Hepatocyte (in vitro differentiated cells): ENCODE results near the gene ANKS3. TPM values are rescaled to one million over a fixed set of nuclear protein-coding genes. Genes with fewer than 3 reads are reported as not detected.

Experiments
- DNase-seq: peaks from one replicate; pipeline ENCODE4 v3.0.0-alpha.2; 2016; ENCODE audit warnings: low spot score
- H2AFZ ChIP-seq: fragments of 200-600 bp; sonication (generic); 2 replicates; pipeline ENCODE4 v1.6.0; 2016; ENCODE audit warnings: antibody characterized with exemption, mild to moderate bottlenecking
- H3K27ac ChIP-seq: fragments of 200-600 bp; sonication (generic); 2 replicates; pipeline ENCODE4 v1.5.1; 2016; ENCODE audit warnings: mild to moderate bottlenecking
- H3K27me3 ChIP-seq: fragments of 200-600 bp; sonication (generic); 2 replicates; pipeline ENCODE4 v1.6.1; 2016
- H3K36me3 ChIP-seq: fragments of 200-600 bp; sonication (generic); replicated peaks from 2 replicates; pipeline ENCODE4 v1.5.1; 2016; ENCODE audit warnings: low read depth; ENCODE audit not compliant: insufficient read depth
- H3K4me1 ChIP-seq: fragments of 200-600 bp; sonication (generic); 2 replicates; pipeline ENCODE4 v1.5.1; 2016; ENCODE audit warnings: mild to moderate bottlenecking, moderate library complexity; ENCODE audit not compliant: insufficient read depth
- H3K4me2 ChIP-seq: fragments of 200-600 bp; sonication (generic); 2 replicates; pipeline ENCODE4 v1.6.0; 2016
- H3K4me3 ChIP-seq: fragments of 200-600 bp; sonication (generic); 2 replicates; pipeline ENCODE4 v1.5.1; 2016; ENCODE audit warnings: mild to moderate bottlenecking
- H3K79me2 ChIP-seq: fragments of 200-600 bp; sonication (generic); 2 replicates; pipeline ENCODE4 v1.6.0; 2017; ENCODE audit warnings: mild to moderate bottlenecking
- H3K9me2 ChIP-seq: fragments of 200-600 bp; sonication (generic); replicated peaks from 2 replicates; pipeline ENCODE4 v1.6.0; 2017; ENCODE audit warnings: mild to moderate bottlenecking; ENCODE audit not compliant: insufficient read depth
- H3K9me3 ChIP-seq: fragments of 200-600 bp; sonication (generic); 2 replicates; pipeline ENCODE4 v1.5.1; 2016; ENCODE audit warnings: low read depth, mild to moderate bottlenecking
- H4K20me1 ChIP-seq: fragments of 200-600 bp; sonication (generic); 2 replicates; pipeline ENCODE4 v1.6.0; 2016; ENCODE audit warnings: mild to moderate bottlenecking; ENCODE audit not compliant: insufficient read depth, poor library complexity, severe bottlenecking
- CTCF ChIP-seq: fragments of 200-600 bp; sonication (generic); IDR thresholded peaks from 2 replicates; pipeline ENCODE4 v1.5.1; 2016; ENCODE audit warnings: antibody characterized with exemption, mild to moderate bottlenecking; ENCODE audit not compliant: poor library complexity
- EZH2 ChIP-seq: fragments of 200-600 bp; sonication (generic); IDR thresholded peaks from 2 replicates; pipeline ENCODE4 v1.6.1; 2016; ENCODE audit warnings: antibody characterized with exemption, mild to moderate bottlenecking, borderline replicate concordance
- EZH2phosphoT487 ChIP-seq: fragments of 200-600 bp; sonication (generic); IDR thresholded peaks from one replicate; pipeline ENCODE4 v1.6.1; 2018; ENCODE audit warnings: antibody characterized with exemption, mild to moderate bottlenecking, low read depth, moderate library complexity; ENCODE audit not compliant: unreplicated experiment, severe bottlenecking
- WGBS: methylation state at CpG from one replicate; pipeline ENCODE4 v1.1.6; 2016; ENCODE audit warnings: low lambda C conversion rate; ENCODE audit errors: missing lambda C conversion rate; 5-methylcytosine and 5-hydroxymethylcytosine counted together
- polyA plus RNA-seq: library from polyadenylated mRNA; unstranded; fragments of >200 nt; fragmentation: Nextera tagmentation; extraction: Ambion mirVana; gene quantifications from 2 replicates; pipeline ENCODE4 v1.2.1, GENCODE V29; 2016
- total RNA-seq: library from RNA; depleted of rRNA; stranded (reverse); fragments of >200 nt; gene quantifications from 2 replicates; pipeline ENCODE4 v1.2.3, GENCODE V29; 2014

The ANKS3 gene
- total and polyA plus RNA-seq, 2 experiments from 2014 or later: 11.7 to 17.4 TPM

- DNase-seq: no peak
- H4K20me1 ChIP-seq: no peaks in the 10 kb centered on the region
- H3K36me3 ChIP-seq: no peaks in the 10 kb centered on the region
- WGBS: 97% methylated on average over 24 of the region's 26 CpGs
- no peaks in the 10 kb centered on the region for H3K9me3 ChIP-seq
- H3K9me2 ChIP-seq: no peaks in the 10 kb centered on the region
- H3K79me2 ChIP-seq: no peaks in the 10 kb centered on the region
- H3K4me1 ChIP-seq: no peaks in the 10 kb centered on the region
- TF ChIP-seq CTCF (no peak), EZH2 (no peak), EZH2phosphoT487 (no peak)
- H3K4me2 ChIP-seq: no peak overlapping the region
- H2AFZ ChIP-seq: no peak overlapping the region
- no peak overlapping the region for H3K27ac ChIP-seq
- H3K27me3 ChIP-seq: no peaks in the 10 kb centered on the region
- H3K4me3 ChIP-seq: no peak overlapping the region
Observed at GRCh38 chr16:4680673-4681470, 53.2 kb downstream of the ANKS3 start.

GRCh38 chr16:4679850-4680636 is 54.0 kb downstream of the ANKS3 start:
- no peak overlapping the region for H3K4me3 ChIP-seq
- no peak overlapping the region for H3K4me2 ChIP-seq
- H2AFZ ChIP-seq: no peak overlapping the region
- H3K9me2 ChIP-seq: no peaks in the 10 kb centered on the region
- no peaks in the 10 kb centered on the region for H3K27me3 ChIP-seq
- no peaks in the 10 kb centered on the region for H3K9me3 ChIP-seq
- no peak for DNase-seq
- 86% methylated on average over 44 of the region's 47 CpGs for WGBS
- H4K20me1 ChIP-seq: no peaks in the 10 kb centered on the region
- H3K79me2 ChIP-seq: peaks cover 1% of the 10 kb centered on the region
- H3K4me1 ChIP-seq: no peaks in the 10 kb centered on the region
- TF ChIP-seq CTCF (no peak), EZH2 (no peak), EZH2phosphoT487 (no peak)
- no peaks in the 10 kb centered on the region for H3K36me3 ChIP-seq
- H3K27ac ChIP-seq: no peak overlapping the region

GRCh38 chr16:4679156-4679849 is 54.8 kb downstream of the ANKS3 start:
- H3K36me3 ChIP-seq: no peaks in the 10 kb centered on the region
- H3K9me2 ChIP-seq: no peaks in the 10 kb centered on the region
- no peak for DNase-seq
- no peak overlapping the region for H3K4me3 ChIP-seq
- H3K79me2 ChIP-seq: peaks cover 4% of the 10 kb centered on the region
- no peaks in the 10 kb centered on the region for H3K4me1 ChIP-seq
- TF ChIP-seq CTCF (no peak), EZH2 (no peak), EZH2phosphoT487 (no peak)
- H3K27ac ChIP-seq: no peak overlapping the region
- no peak overlapping the region for H2AFZ ChIP-seq
- WGBS: 74% methylated on average over 20 of the region's 20 CpGs
- no peak overlapping the region for H3K4me2 ChIP-seq
- H3K27me3 ChIP-seq: no peaks in the 10 kb centered on the region
- no peaks in the 10 kb centered on the region for H3K9me3 ChIP-seq
- H4K20me1 ChIP-seq: no peaks in the 10 kb centered on the region
